Hepatocyte (in vitro differentiated cells): Measurements from ENCODE around the gene RABL6.

ENCODE experiments used
- CTCF ChIP-seq: fragments of 200-600 bp; sonication (generic); IDR thresholded peaks from 2 replicates; pipeline ENCODE4 v1.5.1; 2016; ENCODE audit warnings: antibody characterized with exemption, mild to moderate bottlenecking; ENCODE audit not compliant: poor library complexity
- EZH2 ChIP-seq: fragments of 200-600 bp; sonication (generic); IDR thresholded peaks from 2 replicates; pipeline ENCODE4 v1.6.1; 2016; ENCODE audit warnings: antibody characterized with exemption, mild to moderate bottlenecking, borderline replicate concordance

- TF ChIP-seq CTCF (no peak), EZH2 (no peak)
These were observed 12.8 kb upstream of the RABL6 start for GRCh38 chr9:136795000-136795348.
